Liver (tissue), 9 donors: ENCODE results near the gene CREB3L2. TPM values are rescaled to one million over a fixed set of nuclear protein-coding genes. Genes with fewer than 3 reads are reported as not detected.

Experiments used
- DNase-seq: peaks from one replicate; pipeline ENCODE4 v3.0.0-alpha.2; 2017; ENCODE audit warnings: low spot score
- H3K27ac ChIP-seq, 2 donors: one replicate each; pipeline ENCODE4 v1.7.0; 2013; ENCODE audit warnings: inconsistent platforms in 2 of 2, low read length in 2 of 2, control low read depth in 1 of 2, low read depth in 1 of 2, mild to moderate bottlenecking in 1 of 2
- H3K27me3 ChIP-seq, 4 donors: one replicate each; pipeline versions ENCODE4 v1.6.1 to v1.7.0; 2013; ENCODE audit warnings: low read length in 3 of 4, inconsistent platforms in 1 of 4, mild to moderate bottlenecking in 1 of 4, moderate library complexity in 1 of 4; ENCODE audit not compliant: control insufficient read depth in 4 of 4, insufficient read depth in 4 of 4
- H3K36me3 ChIP-seq, 4 donors: one replicate each; pipeline versions ENCODE4 v1.6.1 to v1.7.0; 2013; ENCODE audit warnings: low read length in 3 of 4, mild to moderate bottlenecking in 3 of 4, low read depth in 1 of 4, moderate library complexity in 1 of 4; ENCODE audit not compliant: control insufficient read depth in 4 of 4, insufficient read depth in 3 of 4
- H3K4me1 ChIP-seq, 4 donors: one replicate each; pipeline versions ENCODE4 v1.6.1 to v1.7.0; 2013; ENCODE audit warnings: low read length in 3 of 4, mild to moderate bottlenecking in 3 of 4, moderate library complexity in 1 of 4; ENCODE audit not compliant: control insufficient read depth in 4 of 4, insufficient read depth in 4 of 4
- H3K4me3 ChIP-seq, 3 donors: one replicate each; pipeline versions ENCODE4 v1.6.1 to v1.7.0; 2013; ENCODE audit warnings: low read length in 3 of 3, control low read depth in 1 of 3, low read depth in 1 of 3, mild to moderate bottlenecking in 1 of 3
- H3K9ac ChIP-seq, 2 donors: one replicate each; pipeline ENCODE4 v1.7.0; 2013; ENCODE audit warnings: low read length in 2 of 2, mild to moderate bottlenecking in 2 of 2, moderate library complexity in 2 of 2, control low read depth in 1 of 2, low read depth in 1 of 2
- H3K9me3 ChIP-seq, 4 donors: one replicate each; pipeline versions ENCODE4 v1.6.1 to v1.7.0; 2013; ENCODE audit warnings: low read length in 3 of 4; ENCODE audit not compliant: control insufficient read depth in 4 of 4
- ATF3 ChIP-seq: IDR thresholded peaks from 2 replicates; pipeline ENCODE4 v1.6.1; 2016; ENCODE audit warnings: antibody characterized with exemption
- EGR1 ChIP-seq, 2 donors: IDR thresholded peaks; 2 replicates each; pipeline ENCODE4 v1.6.1; 2016 to 2018; ENCODE audit warnings: antibody characterized with exemption in 2 of 2, low read depth in 2 of 2
- FOXA1 ChIP-seq: IDR thresholded peaks from 2 replicates; pipeline ENCODE4 v1.6.1; 2016; ENCODE audit warnings: antibody characterized with exemption
- FOXA2 ChIP-seq: IDR thresholded peaks from 2 replicates; pipeline ENCODE4 v1.6.1; 2016; ENCODE audit warnings: antibody characterized with exemption
- JUND ChIP-seq, 2 donors: IDR thresholded peaks; 2 replicates each; pipeline ENCODE4 v1.6.1; 2016; ENCODE audit warnings: antibody characterized with exemption in 2 of 2
- RAD21 ChIP-seq, 2 donors: IDR thresholded peaks; 2 replicates each; pipeline ENCODE4 v1.6.1; 2016; ENCODE audit warnings: antibody characterized with exemption in 2 of 2, mild to moderate bottlenecking in 2 of 2
- RXRA ChIP-seq, 2 donors: IDR thresholded peaks; 2 replicates each; pipeline ENCODE4 v1.6.1; 2017 to 2018; ENCODE audit warnings: antibody characterized with exemption in 2 of 2, mild to moderate bottlenecking in 1 of 2
- SP1 ChIP-seq: IDR thresholded peaks from 2 replicates; pipeline ENCODE4 v1.6.1; 2018; ENCODE audit warnings: antibody characterized with exemption, mild to moderate bottlenecking
- ZBTB33 ChIP-seq: IDR thresholded peaks from 2 replicates; pipeline ENCODE4 v1.6.1; 2016; ENCODE audit warnings: antibody characterized with exemption
- WGBS: extraction: QIAGEN DNeasy Blood & Tissue Kit; methylation state at CpG from one replicate; pipeline ENCODE4 v1.1.7; 2013; 5-methylcytosine and 5-hydroxymethylcytosine counted together
- polyA plus RNA-seq, 2 donors: library from polyadenylated mRNA; stranded (reverse) in 1 of 2; unstranded in 1 of 2; fragments of 200-250 nt in 1 of 2; fragments of >200 nt in 1 of 2; fragmentation: Nextera tagmentation in 1 of 2; extraction: Ambion mirVana in 1 of 2; gene quantifications; one replicate each; pipeline versions ENCODE4 v1.2.1 to v1.2.3, GENCODE V29; 2013 to 2015
- total RNA-seq, 2 donors: library from RNA; depleted of rRNA; stranded (reverse); fragments of >200 nt; gene quantifications; one replicate each; pipeline ENCODE4 v1.2.3, GENCODE V29; 2014
- TF ChIP-seq, protein P1 (sequence below): IDR thresholded peaks from 2 replicates; pipeline ENCODE4 v1.6.1; 2016; ENCODE audit warnings: antibody characterized with exemption, mild to moderate bottlenecking
- donor health status: healthy.
- donor health status: healthy.
- donor health status: healthy.
- donor health status: healthy.
- donor health status: healthy.

Gene CREB3L2
- total and polyA plus RNA-seq, 4 donors = 6.7 to 16.6 (median 9.9) TPM

- Histone ChIP-seq H3K4me1 (peaks cover 0 to 11% (median 3%) of the 10 kb centered on the region in 4 donors), H3K36me3 (no peaks in the 10 kb centered on the region), H3K4me3 (no peak overlapping the region), H3K9me3 (no peaks in the 10 kb centered on the region), H3K27me3 (no peaks in the 10 kb centered on the region), H3K27ac (no peak overlapping the region), H3K9ac (no peak overlapping the region)
- TF ChIP-seq ZBTB33 = no peak
- TF ChIP-seq FOXA1 = no peak
- TF ChIP-seq RAD21 (IDR thresholded peaks at IDR 0.05) = no peak
- no peak for TF ChIP-seq JUND (IDR thresholded peaks at IDR 0.05)
- TF ChIP-seq ATF3 = no peak
- TF ChIP-seq FOXA2 = no peak
- TF ChIP-seq, protein P1, sequence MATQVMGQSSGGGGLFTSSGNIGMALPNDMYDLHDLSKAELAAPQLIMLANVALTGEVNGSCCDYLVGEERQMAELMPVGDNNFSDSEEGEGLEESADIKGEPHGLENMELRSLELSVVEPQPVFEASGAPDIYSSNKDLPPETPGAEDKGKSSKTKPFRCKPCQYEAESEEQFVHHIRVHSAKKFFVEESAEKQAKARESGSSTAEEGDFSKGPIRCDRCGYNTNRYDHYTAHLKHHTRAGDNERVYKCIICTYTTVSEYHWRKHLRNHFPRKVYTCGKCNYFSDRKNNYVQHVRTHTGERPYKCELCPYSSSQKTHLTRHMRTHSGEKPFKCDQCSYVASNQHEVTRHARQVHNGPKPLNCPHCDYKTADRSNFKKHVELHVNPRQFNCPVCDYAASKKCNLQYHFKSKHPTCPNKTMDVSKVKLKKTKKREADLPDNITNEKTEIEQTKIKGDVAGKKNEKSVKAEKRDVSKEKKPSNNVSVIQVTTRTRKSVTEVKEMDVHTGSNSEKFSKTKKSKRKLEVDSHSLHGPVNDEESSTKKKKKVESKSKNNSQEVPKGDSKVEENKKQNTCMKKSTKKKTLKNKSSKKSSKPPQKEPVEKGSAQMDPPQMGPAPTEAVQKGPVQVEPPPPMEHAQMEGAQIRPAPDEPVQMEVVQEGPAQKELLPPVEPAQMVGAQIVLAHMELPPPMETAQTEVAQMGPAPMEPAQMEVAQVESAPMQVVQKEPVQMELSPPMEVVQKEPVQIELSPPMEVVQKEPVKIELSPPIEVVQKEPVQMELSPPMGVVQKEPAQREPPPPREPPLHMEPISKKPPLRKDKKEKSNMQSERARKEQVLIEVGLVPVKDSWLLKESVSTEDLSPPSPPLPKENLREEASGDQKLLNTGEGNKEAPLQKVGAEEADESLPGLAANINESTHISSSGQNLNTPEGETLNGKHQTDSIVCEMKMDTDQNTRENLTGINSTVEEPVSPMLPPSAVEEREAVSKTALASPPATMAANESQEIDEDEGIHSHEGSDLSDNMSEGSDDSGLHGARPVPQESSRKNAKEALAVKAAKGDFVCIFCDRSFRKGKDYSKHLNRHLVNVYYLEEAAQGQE = no peak
- no peak for TF ChIP-seq EGR1 (IDR thresholded peaks at IDR 0.05; ENCODE audit: low read depth in 2 of 2)
- TF ChIP-seq SP1 = no peak
- no peak for TF ChIP-seq RXRA (IDR thresholded peaks at IDR 0.05)
- WGBS = 90% methylated on average over 3 of the region's 3 CpGs
- DNase-seq = no peak
These were observed 176.4 kb downstream of the CREB3L2 start for GRCh38 chr7:137825489-137825888.

Other genes with a start within 250 kb of the CREB3L2 start
- gene DGKI, start 155.1 kb downstream of the CREB3L2 start, total RNA-seq = under 1 TPM; 0.33 to 0.37 TPM
- under 1 TPM; 0.01 to 0.28 TPM for gene DGKI, start 155.1 kb downstream of the CREB3L2 start, polyA plus RNA-seq
- 10 to 100 TPM; 19.5 to 93.9 TPM for gene AKR1D1, start 74.4 kb upstream of the CREB3L2 start, total RNA-seq
- 10 to 100 TPM; 18.6 to 44.4 TPM for gene AKR1D1, start 74.4 kb upstream of the CREB3L2 start, polyA plus RNA-seq